ENCODE measurements around the gene PTPRC.

GRCh38 chr1:198696211-198696610 lies 57.4 kb downstream of the PTPRC start:
- TF ChIP-seq CTCF (conservative IDR thresholded peaks at IDR 0.05) (no peak), ZFX (IDR thresholded peaks at IDR 0.05) (no peak)
